GM18867 (cell line): ENCODE measurements around the gene GREM2.
A peak's percentile ranks its signal among the peaks of the same experiment; 100 is the strongest.

Source experiments
- ATAC-seq: cut with Tn5 transposase; IDR thresholded peaks from one replicate; pipeline ENCODE4 v1.9.1; 2021; ENCODE audit warnings: mild to moderate bottlenecking, moderate library complexity; ENCODE audit not compliant: unreplicated experiment

GREM2 gene

GRCh38 chr1:240611228-240611618 is 732 bp downstream of the GREM2 start:
- ATAC-seq, result no peak

- ATAC-seq, result no peak
Observed at GRCh38 chr1:240610636-240611035, 1.3 kb downstream of the GREM2 start.

GRCh38 chr1:240609527-240610060 is 2.4 kb downstream of the GREM2 start:
- no peak for ATAC-seq

GRCh38 chr1:240608707-240609106 is 3.2 kb downstream of the GREM2 start:
- ATAC-seq, result no peak

DNA sequence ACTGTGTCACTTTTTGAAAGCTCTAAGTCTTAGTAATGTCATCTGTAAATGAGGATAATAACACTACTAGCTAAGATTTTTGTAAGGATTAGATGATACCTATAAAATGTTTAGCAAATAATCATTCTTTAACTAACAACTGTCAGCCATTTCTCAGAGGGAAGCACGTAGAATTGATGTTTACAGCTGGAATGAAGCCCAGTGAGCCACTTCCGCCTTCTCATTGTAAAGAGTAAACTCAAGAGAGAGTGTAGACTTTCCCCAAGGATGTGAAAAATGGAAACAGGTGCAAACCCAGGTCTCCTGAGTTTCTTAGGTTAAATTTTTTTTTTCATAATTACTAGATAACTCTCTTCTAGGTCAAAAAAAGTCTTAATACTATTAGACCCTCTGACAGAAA is 4.9 kb downstream of the GREM2 start:
- ATAC-seq, result no peak

- ATAC-seq, result no peak
Observed at GRCh38 chr1:240602189-240602588, 9.8 kb downstream of the GREM2 start.

DNA sequence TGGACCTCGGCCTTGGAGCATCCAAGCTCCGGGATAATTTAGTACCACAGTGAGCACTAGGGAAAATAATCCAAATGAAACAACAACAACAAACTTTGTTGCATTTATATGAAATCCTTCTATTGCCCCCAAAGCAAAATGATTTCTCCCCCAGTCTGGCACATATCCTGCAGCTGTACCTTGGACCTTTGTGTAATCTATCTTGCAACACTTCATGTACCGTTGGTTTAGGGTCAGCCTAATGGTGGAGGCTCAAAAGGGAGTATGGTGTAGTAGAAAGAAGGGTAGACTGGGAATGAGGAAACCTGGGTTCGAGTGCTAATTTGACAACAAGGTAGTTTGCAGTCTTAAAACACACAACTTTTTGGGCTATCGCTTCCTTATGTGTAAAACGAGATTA is 12.1 kb downstream of the GREM2 start:
- ATAC-seq, result no peak

- ATAC-seq, result no peak
Observed at GRCh38 chr1:240599299-240599698, 12.7 kb downstream of the GREM2 start.

DNA sequence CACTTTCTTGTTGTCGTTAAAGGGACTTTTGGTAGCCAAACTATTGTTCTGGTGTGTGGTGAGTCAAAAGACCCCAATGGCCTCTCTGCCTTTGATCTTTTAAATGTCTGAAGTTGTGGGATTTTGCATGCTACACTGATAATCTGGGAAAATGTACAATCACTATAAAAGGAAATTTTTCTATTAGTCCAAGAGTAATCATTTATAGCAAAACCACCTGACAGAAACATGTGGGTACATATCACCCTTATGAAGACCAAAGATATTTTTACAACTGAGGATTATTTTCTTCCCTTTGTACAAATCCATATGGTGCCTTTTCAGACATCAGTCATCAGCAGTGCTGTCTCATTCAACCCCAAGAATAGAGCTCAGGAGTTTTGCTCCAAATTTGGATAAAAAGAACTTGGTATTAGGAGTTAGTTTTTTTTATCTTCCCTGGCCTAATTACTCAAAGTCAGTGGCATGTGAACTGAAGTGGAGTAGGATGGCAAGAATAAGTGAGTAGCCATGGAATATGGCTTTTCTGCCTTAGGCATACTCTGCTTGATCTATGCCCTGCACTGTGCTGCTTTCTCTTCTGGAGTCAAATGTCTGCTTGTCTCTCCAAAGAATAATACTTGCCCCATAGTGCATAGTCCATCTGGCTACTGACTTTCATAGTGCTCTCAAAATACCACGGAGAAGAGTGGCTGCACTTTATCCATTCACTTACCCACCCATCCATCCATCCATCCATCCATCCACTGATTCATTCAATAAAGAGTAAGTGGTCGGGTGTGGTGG is 13.5 kb downstream of the GREM2 start:
- ATAC-seq, result no peak

DNA sequence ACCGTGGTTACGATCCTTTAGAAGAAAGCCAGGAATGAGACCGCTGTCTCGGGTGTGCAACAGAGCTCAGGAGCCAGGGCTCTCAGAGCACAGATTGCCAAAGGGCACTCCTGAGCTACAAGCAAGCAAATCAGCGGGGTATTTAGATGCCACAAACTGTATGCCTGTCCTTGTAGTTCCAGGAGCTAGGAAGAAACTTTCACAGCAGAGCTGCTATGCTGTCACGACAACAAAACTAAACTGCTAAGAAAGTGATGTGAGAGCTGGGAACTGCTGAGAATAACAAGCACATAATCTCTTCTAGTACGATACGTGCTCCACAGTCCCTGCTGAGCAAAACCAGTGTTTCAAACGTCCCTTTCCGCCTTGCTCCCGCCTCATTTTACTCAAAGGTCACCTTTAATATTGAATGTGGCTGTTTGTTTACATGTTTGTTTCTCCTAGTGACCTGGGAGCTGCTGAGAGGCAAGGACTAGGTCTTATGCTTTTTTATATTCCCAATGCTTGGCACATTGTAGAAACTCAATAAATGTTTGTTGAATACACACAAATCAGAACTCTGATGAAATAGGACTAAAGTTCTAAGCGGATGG is 14.7 kb downstream of the GREM2 start:
- ATAC-seq, result no peak

- ATAC-seq, result no peak
Observed at GRCh38 chr1:240595476-240595875, 16.5 kb downstream of the GREM2 start.

GRCh38 chr1:240591564-240591963 is 20.4 kb downstream of the GREM2 start:
- ATAC-seq, result no peak

DNA sequence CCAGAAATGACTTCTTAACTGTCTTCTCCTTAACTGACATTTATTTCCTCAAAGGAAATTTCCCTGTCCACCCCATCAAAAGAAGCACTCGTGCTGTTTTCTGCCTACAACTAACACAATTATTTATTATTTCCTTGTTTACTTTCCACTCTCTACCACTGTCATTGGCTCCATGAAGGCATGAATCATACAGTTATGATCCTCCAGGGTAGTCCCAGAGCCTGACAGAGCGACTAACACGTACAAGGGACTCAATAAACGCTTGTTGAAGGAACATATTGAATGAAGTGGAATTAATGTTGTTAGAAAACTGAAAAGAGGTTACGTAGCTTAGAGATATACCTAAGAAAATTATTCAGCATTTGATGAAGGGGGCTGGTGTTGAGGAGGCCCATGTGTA is 20.9 kb downstream of the GREM2 start:
- no peak for ATAC-seq

DNA sequence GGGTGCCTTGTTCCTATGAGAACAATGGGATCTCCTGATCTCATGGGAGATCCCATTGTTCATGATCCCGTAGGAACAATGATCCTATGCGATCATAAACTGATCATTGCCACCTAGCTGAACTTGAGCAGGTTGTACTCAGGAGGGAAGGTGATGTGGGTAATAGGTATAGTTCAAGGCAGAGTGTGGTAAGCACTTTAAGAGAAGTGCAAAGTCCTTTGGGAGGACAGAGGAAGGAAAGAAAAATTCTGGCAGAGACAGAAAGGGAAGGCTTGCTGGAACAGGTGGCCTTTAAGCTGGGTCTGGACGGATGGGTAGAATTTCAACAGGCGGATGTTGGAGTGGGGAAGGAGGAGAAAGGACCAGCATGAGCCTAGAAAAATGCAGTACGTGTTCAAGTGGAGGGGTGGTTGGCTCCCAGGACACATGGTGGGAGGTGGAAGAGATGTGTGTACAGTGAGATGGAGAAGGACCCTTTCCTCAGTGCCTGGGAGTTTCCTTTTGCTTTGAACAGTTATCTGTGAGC is 22.3 kb downstream of the GREM2 start:
- ATAC-seq, result no peak

- no peak for ATAC-seq
Observed at GRCh38 chr1:240586006-240586405, 25.9 kb downstream of the GREM2 start.

GRCh38 chr1:240582953-240583352 is 29.0 kb downstream of the GREM2 start:
- ATAC-seq, result no peak

- ATAC-seq, result no peak
Observed at GRCh38 chr1:240579511-240579910, 32.4 kb downstream of the GREM2 start.

DNA sequence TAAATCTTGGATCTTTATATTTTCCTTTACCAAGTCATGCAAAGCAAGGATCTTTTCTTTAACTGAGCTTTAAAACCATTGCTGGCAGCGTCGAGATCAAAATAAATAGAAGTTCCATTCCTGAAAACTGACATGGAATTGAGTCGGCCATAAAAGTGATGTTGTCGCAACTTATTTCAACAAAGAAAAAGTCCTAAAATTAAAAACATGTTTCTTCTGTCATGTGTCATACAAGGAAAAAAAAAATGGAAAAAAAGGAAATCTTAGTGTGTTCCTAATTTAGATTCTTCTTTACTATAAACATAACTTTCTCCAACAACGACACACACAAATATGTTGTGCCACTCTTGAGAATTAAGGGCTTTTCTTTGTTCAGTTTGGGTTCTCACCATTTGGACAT is 34.9 kb downstream of the GREM2 start:
- no peak for ATAC-seq

- ATAC-seq, result peak; percentile 86
Observed at GRCh38 chr1:240575981-240576662, 35.8 kb downstream of the GREM2 start.

GRCh38 chr1:240572328-240572727 is 39.6 kb downstream of the GREM2 start:
- no peak for ATAC-seq

GRCh38 chr1:240571782-240572181 is 40.2 kb downstream of the GREM2 start:
- no peak for ATAC-seq

- ATAC-seq, result no peak
Observed at GRCh38 chr1:240567066-240567465, 44.9 kb downstream of the GREM2 start.
